GM12878 (cell line): ENCODE data around the gene CKB. TPM values are rescaled to one million over a fixed set of nuclear protein-coding genes. Genes with fewer than 3 reads are reported as not detected.

Experiments used
- ATAC-seq: fragments of 200-7000 bp; cut with Tn5 transposase; 3 replicates; pipeline ENCODE4 v1.9.1; 2020; ENCODE audit warnings: mild to moderate bottlenecking, moderate library complexity
- BruUV-seq: library from RNA; stranded (reverse); fragments of 400-500 nt; replicated peaks from 2 replicates; lab custom pipeline; 2021; lab: Mats Ljungman, UMichigan
- CTCF ChIA-PET: fragments of 300-600 bp; sonication (Branson Sonifier 250); formaldehyde crosslinking; extraction: SDS; loops from one replicate; lab custom pipeline; 2021; ENCODE audit warnings: inconsistent platforms; lab: Yijun Ruan, JAX
- POLR2A ChIA-PET: fragments of 350-600 bp; formaldehyde crosslinking; extraction: SDS; loops from one replicate; lab custom pipeline; 2021; ENCODE audit warnings: inconsistent platforms; lab: Charles Lee
- RAD21 ChIA-PET: fragments of 300-600 bp; sonication (Branson Sonifier 250); formaldehyde crosslinking; loops from one replicate; lab custom pipeline; 2023; ENCODE audit warnings: antibody characterized with exemption; ENCODE audit not compliant: unreplicated experiment; lab: Charles Lee
- SMC1A ChIA-PET: fragments of 300-600 bp; sonication (Branson Sonifier 250); formaldehyde crosslinking; loops from one replicate; lab custom pipeline; 2023; ENCODE audit not compliant: unreplicated experiment, uncharacterized antibody; lab: Charles Lee
- DNase-seq: peaks from one replicate; pipeline ENCODE4 v3.0.0-alpha.2; 2011; ENCODE audit warnings: low read depth, low spot score
- FAIRE-seq: peaks from 3 replicates; lab custom pipeline; 2011; peaks lifted over from hg19 to GRCh38; lab: Jason Lieb, UNC
- H2AFZ ChIP-seq: 2 replicates; pipeline ENCODE4 v1.6.0; 2011; ENCODE audit warnings: low read depth, low read length, control low read depth; ENCODE audit not compliant: control insufficient read depth
- H3K27ac ChIP-seq: 2 replicates; pipeline ENCODE4 v1.5.1; 2011; ENCODE audit warnings: control low read depth; ENCODE audit not compliant: control insufficient read depth, insufficient read depth
- H3K27me3 ChIP-seq, 2 experiments: replicated peaks in 1 of 2; 2 replicates each; pipeline versions ENCODE4 v1.6.0 to v1.6.1; 2011; ENCODE audit warnings: low read length in 1 of 2; ENCODE audit not compliant: control insufficient read depth in 2 of 2, insufficient read depth in 2 of 2
- H3K36me3 ChIP-seq, 2 experiments: 2 replicates each; pipeline ENCODE4 v1.5.1; 2011; ENCODE audit warnings: low read length in 1 of 2; ENCODE audit not compliant: control insufficient read depth in 2 of 2, insufficient read depth in 2 of 2
- H3K4me1 ChIP-seq: 2 replicates; pipeline ENCODE4 v1.6.1; 2011; ENCODE audit warnings: mild to moderate bottlenecking, low read length, moderate library complexity, mixed read lengths; ENCODE audit not compliant: control insufficient read depth, insufficient read depth
- H3K4me2 ChIP-seq: 2 replicates; pipeline ENCODE4 v1.6.0; 2011; ENCODE audit warnings: control low read depth; ENCODE audit not compliant: control insufficient read depth, insufficient read depth
- H3K4me3 ChIP-seq: fragments of 200-600 bp; sonication (generic); 2 replicates; pipeline ENCODE4 v1.5.1; 2016
- H3K79me2 ChIP-seq: 2 replicates; pipeline ENCODE4 v1.6.0; 2011; ENCODE audit warnings: low read length; ENCODE audit not compliant: control insufficient read depth, insufficient read depth
- H3K9ac ChIP-seq: 2 replicates; pipeline ENCODE4 v1.8.0; 2011; ENCODE audit warnings: low read length, control low read depth, mixed read lengths; ENCODE audit not compliant: control insufficient read depth, insufficient read depth
- H3K9me3 ChIP-seq: replicated peaks from 3 replicates; pipeline ENCODE4 v1.5.1; 2011; ENCODE audit warnings: mild to moderate bottlenecking, low read length; ENCODE audit not compliant: control insufficient read depth, insufficient read depth
- H4K20me1 ChIP-seq: 2 replicates; pipeline ENCODE4 v1.6.0; 2011; ENCODE audit not compliant: control insufficient read depth, insufficient read depth
- CHD2 ChIP-seq: IDR thresholded peaks from 2 replicates; pipeline ENCODE4 v1.6.1; 2011; ENCODE audit warnings: low read depth, low read length, improper control_type of control experiment, borderline replicate concordance
- HCFC1 ChIP-seq: fragments of 150-350 bp; IDR thresholded peaks from 2 replicates; pipeline ENCODE4 v1.6.1; 2014; ENCODE audit warnings: low read length
- HDAC2 ChIP-seq: fragments of 200-600 bp; sonication (generic); IDR thresholded peaks from 2 replicates; pipeline ENCODE4 v1.6.1; 2017
- IKZF1 ChIP-seq: fragments of 450-650 bp; conservative IDR thresholded peaks from 2 replicates; pipeline ENCODE4 v1.6.1; 2017; ENCODE audit warnings: antibody characterized with exemption, mild to moderate bottlenecking
- PKNOX1 ChIP-seq: fragments of 450-650 bp; IDR thresholded peaks from 2 replicates; pipeline ENCODE4 v1.6.1; 2016; ENCODE audit warnings: mild to moderate bottlenecking
- RCOR1 ChIP-seq: conservative IDR thresholded peaks from 2 replicates; pipeline ENCODE4 v1.6.1; 2012; ENCODE audit warnings: low read depth, low read length, improper control_type of control experiment
- REST ChIP-seq: IDR thresholded peaks from 2 replicates; pipeline ENCODE4 v1.6.1; 2012; ENCODE audit warnings: mild to moderate bottlenecking, low read depth, low read length
- SIN3A ChIP-seq: IDR thresholded peaks from 2 replicates; pipeline ENCODE4 v1.6.1; 2012; ENCODE audit warnings: low read depth, low read length, improper control_type of control experiment
- SRF ChIP-seq, 2 experiments: IDR thresholded peaks; 2 replicates each; pipeline ENCODE4 v1.6.1; 2011; ENCODE audit warnings: low read depth in 2 of 2, low read length in 2 of 2, mild to moderate bottlenecking in 1 of 2, moderate library complexity in 1 of 2
- ZSCAN29 ChIP-seq: fragments of 450-650 bp; IDR thresholded peaks from 2 replicates; pipeline ENCODE4 v1.6.1; 2017; ENCODE audit warnings: mild to moderate bottlenecking, moderate library complexity
- ZZZ3 ChIP-seq: IDR thresholded peaks from 2 replicates; pipeline ENCODE4 v1.6.1; 2011; ENCODE audit warnings: low read depth; ENCODE audit not compliant: control insufficient read depth, insufficient read length
- WGBS: methylation state at CpG from one replicate; pipeline ENCODE4 v1.1.6; 2016; ENCODE audit warnings: low lambda C conversion rate; ENCODE audit not compliant: insufficient replicate concordance, insufficient coverage; ENCODE audit errors: missing lambda C conversion rate; 5-methylcytosine and 5-hydroxymethylcytosine counted together
- in situ Hi-C: fragments of 300-500 bp; cut with MboI; formaldehyde crosslinking; loops from 9 replicates; pipeline ENCODE4 v1.14.3; 2018; ENCODE audit warnings: mixed read lengths
- intact Hi-C: fragments of 100-400 bp; cut with micrococcal nuclease; formaldehyde crosslinking; loops from one replicate; pipeline ENCODE4 v1.14.2; 2022; ENCODE audit not compliant: unreplicated experiment
- polyA plus RNA-seq, 11 experiments: library from polyadenylated mRNA; depleted of rRNA in 4 of 11; unstranded in 6 of 11; stranded (reverse) in 5 of 11; fragments of >200 nt; fragmentation: Nextera tagmentation in 4 of 11; fragmentation: Illumina TruSeq in 1 of 11; extraction: Ambion mirVana in 4 of 11; extraction: Trizol in 1 of 11; gene quantifications; 1 replicate in 1 of 11; 2 replicates in 10 of 11; pipeline versions ENCODE4 v1.2.1 to v1.2.3, GENCODE V29; 2011 to 2016; ENCODE audit warnings: inconsistent platforms in 2 of 11, missing spikeins in 2 of 11, low read depth in 1 of 11
- total RNA-seq, 4 experiments: library from RNA; depleted of rRNA in 3 of 4; stranded (reverse); fragments of >200 nt in 3 of 4; fragmentation: Illumina TruSeq in 1 of 4; extraction: Trizol in 1 of 4; gene quantifications; 2 replicates each; pipeline versions ENCODE4 v1.2.1 to v1.2.3, GENCODE V29; 2013 to 2021

The CKB gene
- total and polyA plus RNA-seq, 10 of the 15 experiments (the other 5 are each of a cell fraction or from before 2014, with no cell fraction given): 0.40 to 6.1 (median 2.3) TPM

GRCh38 chr14:103514596-103515421 is 7.8 kb downstream of the CKB start:
- ATAC-seq: no peak
- intact Hi-C loops: no loop called here

GRCh38 chr14:103512701-103513611 is 9.7 kb downstream of the CKB start:
- ChIA-PET RAD21 (no interaction called here), SMC1A (no interaction called here), POLR2A (no interaction called here), CTCF (no interaction called here)
- ATAC-seq: peak; percentile 14; the same call in 2 of the 3 replicates
- H3K9ac ChIP-seq: no peak overlapping the region
- no peaks in the 10 kb centered on the region for H3K4me1 ChIP-seq
- intact Hi-C loops (no loop called here), in situ Hi-C loops (no loop called here)
- no peak for FAIRE-seq
- no peak overlapping the region for H3K4me2 ChIP-seq
- DNase-seq: no peak
- no peaks in the 10 kb centered on the region for H3K27me3 ChIP-seq
- no peak overlapping the region for H2AFZ ChIP-seq
- no TSS peak for BruUV-seq
- H3K36me3 ChIP-seq: peaks cover 0 to 5% of the 10 kb centered on the region in 2 experiments; a peak in 1 of 4 replicates
- H3K79me2 ChIP-seq: no peaks in the 10 kb centered on the region
- no peaks in the 10 kb centered on the region for H3K9me3 ChIP-seq
- no peak overlapping the region for H3K27ac ChIP-seq
- 85% methylated on average over 25 of the region's 25 CpGs for WGBS
- no peak overlapping the region for H3K4me3 ChIP-seq
- H4K20me1 ChIP-seq: no peaks in the 10 kb centered on the region
- TF ChIP-seq REST: no peak
- no peak for TF ChIP-seq SIN3A
- TF ChIP-seq ZSCAN29: no peak
- TF ChIP-seq SRF (IDR thresholded peaks at IDR 0.05; ENCODE audit: low read depth in 2 of 2, low read length in 2 of 2): no peak
- no peak for TF ChIP-seq HCFC1
- no peak for TF ChIP-seq IKZF1
- TF ChIP-seq ZZZ3: no peak
- TF ChIP-seq PKNOX1: no peak
- no peak for TF ChIP-seq HDAC2
- TF ChIP-seq RCOR1: no peak

More at GRCh38 chr14:103514596-103515421, 7.8 kb downstream of the CKB start:
- WGBS: 93% methylated on average over 18 of the region's 18 CpGs
- DNase-seq: no peak
- in situ Hi-C loops: loop anchor here (5.0 kb wide), 1 partner anchor 42 kb away; no protein-coding TSS in a partner anchor
- POLR2A ChIA-PET: no interaction called here
- Histone ChIP-seq H3K27me3 (no peaks in the 10 kb centered on the region), H3K9me3 (no peaks in the 10 kb centered on the region), H3K36me3 (peaks cover 0 to 5% of the 10 kb centered on the region in 2 experiments; a peak in 1 of 4 replicates), H3K9ac (no peak overlapping the region), H3K4me2 (no peak overlapping the region), H4K20me1 (no peaks in the 10 kb centered on the region), H3K79me2 (no peaks in the 10 kb centered on the region), H2AFZ (no peak overlapping the region), H3K27ac (no peak overlapping the region)
- no TSS peak for BruUV-seq
- SMC1A ChIA-PET: no interaction called here
- CTCF ChIA-PET: no interaction called here
- RAD21 ChIA-PET: no interaction called here
- TF ChIP-seq CHD2: no peak
- TF ChIP-seq, all 136 proteins: peak for 0
- no peak for FAIRE-seq
- Histone ChIP-seq H3K4me3 (no peak overlapping the region), H3K4me1 (peaks cover 10% of the 10 kb centered on the region)
